GM21447 (cell line): ENCODE measurements around the gene CFAP47.
"Not testable (repeated sequence)": the region's sequence is repeated elsewhere in the genome, so short reads cannot be mapped to it uniquely, and the experiment has no call there.

Experiments used
- ATAC-seq: cut with Tn5 transposase; IDR thresholded peaks from one replicate; pipeline ENCODE4 v1.9.1; 2021; ENCODE audit not compliant: unreplicated experiment

Gene CFAP47

GRCh38 chrX:35919536-35920309 is at the start of gene CFAP47:
Gene CFAP47 (plus strand): TSS chrX:35919734. CDS start chrX:35919800, 66 bp downstream.
- no peak for ATAC-seq

GRCh38 chrX:35880601-35881000 is 38.9 kb upstream of the CFAP47 start:
- no peak for ATAC-seq

DNA sequence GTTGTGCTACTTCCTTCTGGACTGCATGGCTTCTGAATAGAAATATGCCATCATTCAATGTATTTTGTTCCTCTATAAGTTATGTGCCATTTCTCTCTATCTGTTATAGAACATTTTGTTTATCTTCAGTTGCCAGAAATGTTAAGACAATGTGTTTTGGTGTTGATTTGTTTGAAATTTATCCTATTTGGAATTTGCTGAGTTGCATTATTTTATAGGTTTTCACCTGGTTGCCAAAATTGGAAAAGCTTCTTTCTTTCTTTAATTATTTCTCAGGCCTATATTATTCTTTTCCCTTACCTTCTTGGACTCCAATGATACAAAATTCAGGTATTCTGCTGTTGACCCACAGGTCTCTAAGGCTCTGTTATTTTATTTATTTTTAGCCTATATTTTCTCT is 33.4 kb upstream of the CFAP47 start:
- no peak for ATAC-seq

GRCh38 chrX:35890699-35891098 is 28.8 kb upstream of the CFAP47 start:
- ATAC-seq: no peak

DNA sequence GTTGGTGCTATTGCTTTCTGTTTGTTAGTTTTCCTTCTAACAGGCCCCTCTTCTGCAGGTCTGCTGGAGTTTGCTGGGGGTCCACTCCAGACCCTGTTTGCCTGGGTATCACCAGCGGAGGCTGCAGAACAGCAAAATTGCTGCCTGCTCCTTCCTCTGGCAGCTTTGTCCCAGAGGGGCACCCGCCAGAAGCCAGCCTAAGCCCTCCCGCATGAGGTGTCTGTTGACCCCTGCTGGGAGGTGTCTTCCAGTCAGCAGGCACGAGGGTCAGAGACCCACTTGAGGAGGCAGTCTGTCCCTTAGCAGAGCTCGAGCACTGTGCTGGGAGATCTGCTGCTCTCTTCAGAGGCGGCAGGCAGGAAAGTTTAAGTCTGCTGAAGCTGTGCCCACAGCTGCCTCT is 67.3 kb downstream of the CFAP47 start:
- ATAC-seq: not testable (repeated sequence)

GRCh38 chrX:36007207-36007606 is 87.7 kb downstream of the CFAP47 start:
- no peak for ATAC-seq

- no peak for ATAC-seq
Measured at GRCh38 chrX:36019125-36019524, 99.6 kb downstream of the CFAP47 start.

DNA sequence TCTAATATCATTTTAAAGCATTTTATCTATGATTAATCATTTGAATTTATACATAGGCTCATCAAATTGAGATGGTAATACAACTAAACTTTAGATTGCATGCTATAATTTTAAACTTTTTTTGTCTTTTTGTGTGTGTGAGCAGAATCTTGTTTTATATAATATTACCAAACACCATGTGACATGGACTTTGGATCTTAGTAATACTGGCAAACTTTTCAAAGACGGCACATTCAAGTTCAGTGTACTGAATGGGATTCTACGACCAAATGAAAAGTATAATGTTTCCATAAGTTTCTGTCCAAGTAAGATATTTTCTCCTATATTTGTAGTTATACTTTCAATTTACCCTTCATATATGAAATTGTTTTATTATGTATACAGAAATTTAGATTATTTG is 116.0 kb downstream of the CFAP47 start:
- no peak for ATAC-seq

DNA sequence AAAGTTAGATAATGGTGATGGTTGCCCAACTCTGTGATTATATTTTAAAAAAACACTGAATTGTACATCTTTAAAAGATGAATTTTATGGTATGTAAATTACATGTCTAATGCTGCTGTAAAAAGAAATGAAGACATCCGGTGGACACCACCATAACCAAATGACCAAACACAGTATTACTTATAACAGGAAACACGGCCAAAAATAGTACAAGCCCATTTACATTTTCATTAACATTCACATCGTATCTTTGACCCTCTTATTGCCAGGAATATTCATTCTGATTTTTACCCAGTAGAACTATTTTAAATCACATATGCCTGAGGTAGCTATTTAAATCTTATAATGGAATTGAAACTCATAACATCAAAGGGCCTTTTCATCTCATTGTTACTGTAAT is 143.2 kb downstream of the CFAP47 start:
- ATAC-seq: no peak

GRCh38 chrX:36071061-36071460 is 151.5 kb downstream of the CFAP47 start:
- no peak for ATAC-seq

GRCh38 chrX:36075009-36075408 is 155.5 kb downstream of the CFAP47 start:
- not testable (repeated sequence) for ATAC-seq

DNA sequence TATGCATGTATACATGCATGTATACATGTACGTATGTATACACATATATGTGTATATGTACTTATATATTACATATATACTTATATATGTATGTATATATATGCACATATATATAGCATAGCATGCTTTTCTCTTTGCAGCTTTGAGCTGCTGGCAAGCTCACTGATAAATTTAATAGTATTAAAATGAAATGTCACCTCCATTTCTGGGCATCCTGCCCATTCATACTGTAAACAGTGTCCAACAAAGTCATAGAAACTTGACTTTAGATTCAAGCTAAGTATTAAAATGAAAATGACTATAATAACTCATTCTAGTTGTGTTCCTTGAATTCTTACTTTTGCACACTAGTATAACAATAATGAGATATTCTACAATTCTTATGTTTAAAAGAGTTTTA is 163.7 kb downstream of the CFAP47 start:
- ATAC-seq: no peak

DNA sequence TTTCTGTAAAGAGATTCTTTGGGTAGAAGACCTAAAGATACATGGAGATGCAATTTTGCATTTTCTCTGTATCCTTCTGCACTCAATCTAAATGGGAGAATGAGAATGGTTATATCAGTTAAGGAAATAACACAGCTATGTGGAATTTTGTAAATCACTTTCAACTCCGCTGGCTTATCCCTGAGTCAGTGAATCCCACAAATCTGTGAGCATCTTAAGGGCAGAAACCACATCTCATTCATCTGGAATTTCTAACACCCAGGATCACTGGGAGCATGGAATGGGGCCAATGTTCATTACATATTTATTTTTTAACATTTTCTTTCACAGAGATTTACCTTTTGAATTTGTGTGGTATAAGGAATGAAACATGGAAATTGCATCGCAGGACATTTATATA is 167.8 kb downstream of the CFAP47 start:
- ATAC-seq: no peak

DNA sequence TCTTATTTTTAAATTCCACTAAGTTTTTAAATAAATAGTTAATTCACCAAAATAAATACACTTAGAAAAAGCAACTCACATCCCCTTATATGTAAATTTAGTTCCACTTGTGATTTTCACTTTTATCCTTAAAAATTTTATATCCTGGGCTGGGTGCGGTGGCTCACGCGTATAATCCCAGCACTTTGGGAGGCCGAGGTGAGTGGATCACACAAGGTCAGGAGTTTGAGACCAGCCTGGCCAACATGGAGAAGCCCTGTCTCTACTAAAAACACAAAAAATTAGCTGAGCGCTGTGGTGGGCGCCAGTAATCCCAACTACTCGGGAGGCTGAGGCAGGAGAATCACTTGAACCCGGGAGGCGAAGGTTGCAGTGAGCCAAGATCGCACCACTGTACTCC is 169.4 kb downstream of the CFAP47 start:
- ATAC-seq: not testable (repeated sequence)

- ATAC-seq: no peak
Measured at GRCh38 chrX:36102425-36102824, 182.9 kb downstream of the CFAP47 start.

GRCh38 chrX:36116222-36116621 is 196.7 kb downstream of the CFAP47 start:
- no peak for ATAC-seq

DNA sequence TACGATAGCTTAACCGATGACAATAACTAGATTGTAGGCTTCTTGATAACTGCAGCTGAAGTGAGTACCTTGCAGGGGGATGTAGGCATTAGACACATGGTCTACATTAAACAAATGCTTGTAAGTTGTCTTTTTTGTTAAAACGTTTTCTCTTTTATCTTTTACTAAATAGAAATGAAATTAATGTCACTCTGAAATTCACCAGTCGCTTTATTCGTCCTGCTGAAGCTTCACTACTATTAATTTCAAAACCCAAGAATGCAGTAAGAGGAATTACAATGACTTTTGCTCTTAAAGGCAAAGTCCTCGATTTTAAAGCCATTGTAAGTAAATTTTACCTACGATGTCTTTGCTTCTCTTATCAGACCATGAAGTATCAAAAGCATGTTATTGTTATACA is 239.7 kb downstream of the CFAP47 start:
- no peak for ATAC-seq

DNA sequence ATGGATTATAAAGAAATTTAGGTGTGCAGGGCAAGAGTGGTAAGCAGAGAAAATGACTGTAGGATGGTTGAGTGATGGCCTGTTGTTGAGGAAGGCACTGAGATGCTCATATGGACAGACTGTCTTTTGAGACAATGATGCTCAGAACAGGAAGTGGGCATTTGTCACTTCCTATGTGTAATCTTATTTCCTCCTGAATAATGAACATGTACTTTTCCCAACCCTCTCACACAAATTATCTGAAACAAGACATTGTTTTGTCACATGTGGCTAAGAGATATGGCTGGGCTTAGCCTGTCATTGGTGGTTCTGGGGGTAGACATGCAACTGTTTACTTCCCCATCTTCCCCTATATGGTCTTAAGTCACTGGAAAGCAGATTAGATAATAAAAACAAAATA is 240.5 kb downstream of the CFAP47 start:
- no peak for ATAC-seq

DNA sequence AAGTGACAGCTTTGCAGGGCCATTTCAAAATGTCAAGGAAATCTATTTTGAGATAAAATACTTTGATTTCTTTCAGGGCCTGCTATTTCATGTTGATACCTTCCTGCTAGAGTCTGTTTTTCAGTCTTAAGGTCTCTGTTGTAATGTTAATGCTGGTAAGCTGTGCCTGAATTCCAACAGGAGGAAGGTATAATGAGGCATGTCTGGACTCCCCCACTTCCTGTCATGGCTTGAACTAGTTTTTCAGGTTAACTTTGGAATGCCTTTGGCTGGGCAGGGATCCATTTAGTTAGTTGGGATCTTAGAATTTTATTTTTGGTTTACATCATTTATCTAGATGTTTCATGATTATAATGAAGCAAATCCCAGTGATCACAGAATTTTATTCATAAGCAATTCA is 279.0 kb downstream of the CFAP47 start:
- ATAC-seq: no peak

DNA sequence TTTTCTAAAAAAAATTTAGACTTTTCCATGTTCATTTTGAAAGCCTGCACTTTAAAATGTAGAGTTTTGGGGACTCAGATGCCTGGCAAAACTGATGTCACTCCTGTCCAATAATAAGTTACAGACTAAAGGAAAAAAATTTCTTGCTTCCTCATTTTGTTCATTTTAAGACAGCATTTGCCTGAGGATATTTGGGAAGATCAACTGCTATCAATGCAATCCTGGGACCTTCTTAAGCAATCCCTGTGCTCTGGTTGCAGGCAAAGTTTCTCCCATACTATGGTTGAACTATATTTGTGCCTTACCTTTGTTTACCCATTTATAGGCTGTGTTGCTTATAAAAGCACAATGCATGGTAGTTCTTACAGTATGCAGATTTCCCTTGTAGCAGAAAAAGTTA is 280.4 kb downstream of the CFAP47 start:
- no peak for ATAC-seq

- ATAC-seq: no peak
Measured at GRCh38 chrX:36214924-36215323, 295.4 kb downstream of the CFAP47 start.

GRCh38 chrX:36218801-36219200 is 299.3 kb downstream of the CFAP47 start:
- no peak for ATAC-seq
